ENCODE results near the gene MAML2.

Gene MAML2

GRCh38 chr11:96342961-96343711 lies at the start of gene MAML2:
Gene MAML2 (minus strand): TSS chr11:96343195. CDS start chr11:96341895, 1,300 bp downstream.
- DNase-seq (ENCODE audit: low read depth): peak; percentile 80

GRCh38 chr11:96391698-96392307 lies 48.8 kb upstream of the MAML2 start:
- peak; percentile 6 for DNase-seq (ENCODE audit: low read depth)

GRCh38 chr11:96390488-96390792 lies 47.4 kb upstream of the MAML2 start:
- DNase-seq (ENCODE audit: low read depth): no peak

GRCh38 chr11:96389720-96390487 lies 46.9 kb upstream of the MAML2 start, which contains the start of the genes CCDC82 and JRKL:
Gene CCDC82 (minus strand): TSS chr11:96389912. CDS start chr11:96384747, 5,165 bp downstream.
Gene JRKL (plus strand): TSS chr11:96390013. CDS start chr11:96390650, 637 bp downstream.
- peak; percentile 87 for DNase-seq (ENCODE audit: low read depth)

GRCh38 chr11:96388891-96389719 lies 46.1 kb upstream of the MAML2 start:
- DNase-seq (ENCODE audit: low read depth): peak; percentile 8

- no peak for DNase-seq (ENCODE audit: low read depth)
Measured at GRCh38 chr11:96385187-96385586, 42.2 kb upstream of the MAML2 start.

GRCh38 chr11:96384156-96384555 lies 41.2 kb upstream of the MAML2 start:
- DNase-seq (ENCODE audit: low read depth): no peak

GRCh38 chr11:96376796-96377195 lies 33.8 kb upstream of the MAML2 start:
- DNase-seq (ENCODE audit: low read depth): no peak

- no peak for DNase-seq (ENCODE audit: low read depth)
Measured at GRCh38 chr11:96373826-96374225, 30.8 kb upstream of the MAML2 start.

- DNase-seq (ENCODE audit: low read depth): no peak
Measured at GRCh38 chr11:96367342-96367741, 24.3 kb upstream of the MAML2 start.

- DNase-seq (ENCODE audit: low read depth): no peak
Measured at GRCh38 chr11:96366024-96366423, 23.0 kb upstream of the MAML2 start.

GRCh38 chr11:96365493-96365892 lies 22.5 kb upstream of the MAML2 start:
- no peak for DNase-seq (ENCODE audit: low read depth)

- DNase-seq (ENCODE audit: low read depth): no peak
Measured at GRCh38 chr11:96361778-96362177, 18.8 kb upstream of the MAML2 start.

GRCh38 chr11:96358321-96358720 lies 15.3 kb upstream of the MAML2 start:
- no peak for DNase-seq (ENCODE audit: low read depth)

GRCh38 chr11:96357794-96358193 lies 14.8 kb upstream of the MAML2 start:
- DNase-seq (ENCODE audit: low read depth): no peak

GRCh38 chr11:96356848-96357247 lies 13.9 kb upstream of the MAML2 start:
- no peak for DNase-seq (ENCODE audit: low read depth)

GRCh38 chr11:96342014-96342960 lies 708 bp downstream of the MAML2 start:
- no peak for DNase-seq (ENCODE audit: low read depth)

GRCh38 chr11:96341211-96342013 lies 1.6 kb downstream of the MAML2 start:
- DNase-seq (ENCODE audit: low read depth): no peak

GRCh38 chr11:96340555-96340885 lies 2.5 kb downstream of the MAML2 start:
- no peak for DNase-seq (ENCODE audit: low read depth)

Data from non-pigmented ciliary epithelial cell (primary cell).